ENCODE results near the gene SIK2. TPM values are rescaled to one million over a fixed set of nuclear protein-coding genes. Genes with fewer than 3 reads are reported as not detected.

The SIK2 gene
- total RNA-seq, 1 experiment from 2014 or later: 13.0 TPM

DNA sequence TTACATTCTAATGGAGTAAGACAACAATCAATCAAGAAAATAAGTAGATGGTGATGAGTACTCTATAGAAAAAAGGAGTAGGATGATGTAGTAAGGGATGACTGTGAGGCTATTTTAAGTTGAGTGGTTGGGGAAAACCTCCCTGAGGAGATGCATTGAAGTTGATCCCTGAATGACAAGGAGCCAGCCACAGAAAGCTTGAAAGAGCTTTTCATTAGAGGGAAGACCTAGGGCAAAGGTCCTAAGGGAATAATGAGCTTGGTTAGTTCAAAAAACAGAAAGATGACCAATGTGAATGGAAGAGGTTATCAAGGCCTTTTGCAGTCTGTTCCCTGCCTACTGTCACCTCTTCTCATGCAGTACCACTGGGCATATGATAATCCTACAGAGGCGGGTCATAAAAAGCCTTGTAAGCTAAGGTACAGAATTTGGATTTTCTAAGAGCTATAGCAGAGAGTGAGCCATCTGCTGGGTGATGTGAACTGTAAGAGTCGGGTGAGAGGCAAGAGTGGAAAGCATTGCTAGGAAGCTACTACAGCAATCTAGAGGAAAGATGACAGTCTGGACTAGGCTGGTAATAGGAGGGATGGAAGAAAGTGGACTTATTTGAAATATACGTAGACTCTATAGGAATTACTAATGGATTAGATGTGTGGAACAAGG, 160.9 kb downstream of the SIK2 start:
- no peak overlapping the region for H2AFZ ChIP-seq (ENCODE audit: low read depth, low read length, poor library complexity, severe bottlenecking)
- RAD21 ChIA-PET (ENCODE audit: low non-redundant PET in 1 of 2, low total read pairs in 2 of 2, uncharacterized antibody in 2 of 2, unreplicated experiment in 2 of 2): no interaction called here

DNA sequence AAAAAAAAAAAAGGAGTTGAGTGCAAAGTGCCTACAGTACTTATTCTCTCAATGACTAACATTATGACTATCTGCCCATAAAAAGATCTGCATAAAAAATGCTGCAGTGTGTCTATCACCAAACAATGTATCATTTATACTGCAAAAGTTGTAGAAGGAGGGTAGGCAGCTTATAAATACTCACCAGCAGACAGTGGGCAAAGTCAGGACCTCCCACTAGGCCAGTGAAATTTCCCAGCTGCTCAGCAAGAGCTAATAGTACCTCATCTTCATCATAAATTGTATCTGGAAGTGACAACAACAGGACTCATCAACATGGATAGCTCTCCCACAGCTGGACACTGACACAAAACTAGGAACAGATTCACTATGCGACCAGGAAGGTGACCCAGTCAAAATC, 162.4 kb downstream of the SIK2 start:
- H3K36me3 ChIP-seq (ENCODE audit: control insufficient read depth in 1 of 2, insufficient read depth in 2 of 2, low read length in 2 of 2): peaks cover 25 to 26% of the 10 kb centered on the region in 2 experiments; a peak in 2 of 4 replicates
- no peak for DNase-seq (ENCODE audit: low read depth, low spot score)
- POLR2A ChIA-PET: interaction anchor here (0.8 kb wide), 1 partner anchor 12 kb away, joined by 3 read pairs; no protein-coding TSS in a partner anchor

More for the DNA sequence above, 160.9 kb downstream of the SIK2 start:
- no peak overlapping the region for H3K4me2 ChIP-seq (ENCODE audit: low read length)
- H3K9me2 ChIP-seq (ENCODE audit: insufficient read depth): no peaks in the 10 kb centered on the region
- H3K9me3 ChIP-seq (ENCODE audit: control insufficient read depth in 1 of 2, insufficient read depth in 1 of 2, low read depth in 1 of 2, low read length in 2 of 2): no peaks in the 10 kb centered on the region
- no peak overlapping the region for H3K4me3 ChIP-seq (replicated peaks in 1 of 2; ENCODE audit: low read depth in 1 of 2, low read length in 2 of 2)
- no peaks in the 10 kb centered on the region for H4K20me1 ChIP-seq (ENCODE audit: insufficient read depth)
- TF ChIP-seq, protein P1, sequence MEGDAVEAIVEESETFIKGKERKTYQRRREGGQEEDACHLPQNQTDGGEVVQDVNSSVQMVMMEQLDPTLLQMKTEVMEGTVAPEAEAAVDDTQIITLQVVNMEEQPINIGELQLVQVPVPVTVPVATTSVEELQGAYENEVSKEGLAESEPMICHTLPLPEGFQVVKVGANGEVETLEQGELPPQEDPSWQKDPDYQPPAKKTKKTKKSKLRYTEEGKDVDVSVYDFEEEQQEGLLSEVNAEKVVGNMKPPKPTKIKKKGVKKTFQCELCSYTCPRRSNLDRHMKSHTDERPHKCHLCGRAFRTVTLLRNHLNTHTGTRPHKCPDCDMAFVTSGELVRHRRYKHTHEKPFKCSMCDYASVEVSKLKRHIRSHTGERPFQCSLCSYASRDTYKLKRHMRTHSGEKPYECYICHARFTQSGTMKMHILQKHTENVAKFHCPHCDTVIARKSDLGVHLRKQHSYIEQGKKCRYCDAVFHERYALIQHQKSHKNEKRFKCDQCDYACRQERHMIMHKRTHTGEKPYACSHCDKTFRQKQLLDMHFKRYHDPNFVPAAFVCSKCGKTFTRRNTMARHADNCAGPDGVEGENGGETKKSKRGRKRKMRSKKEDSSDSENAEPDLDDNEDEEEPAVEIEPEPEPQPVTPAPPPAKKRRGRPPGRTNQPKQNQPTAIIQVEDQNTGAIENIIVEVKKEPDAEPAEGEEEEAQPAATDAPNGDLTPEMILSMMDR (IDR thresholded peaks at IDR 0.05 in 2 of 3, conservative IDR thresholded peaks at IDR 0.05 in 1 of 3; ENCODE audit: borderline replicate concordance in 1 of 3, insufficient read depth in 1 of 3, low read depth in 2 of 3, low read length in 2 of 3): 0 out of 6 replicates have a peak, but pooled peaks of 1 of the 3 experiments have one; percentile 8
- TF ChIP-seq ZFX (IDR thresholded peaks at IDR 0.05): no peak
- ATAC-seq (no peak), DNase-seq (ENCODE audit: low read depth, low spot score) (no peak)
- H3K27me3 ChIP-seq (ENCODE audit: insufficient read depth, low read length): no peaks in the 10 kb centered on the region
- H3K79me2 ChIP-seq (ENCODE audit: insufficient read depth, low read length): peaks cover 15% of the 10 kb centered on the region
- peaks cover 5 to 17% of the 10 kb centered on the region in 2 experiments for H3K4me1 ChIP-seq (ENCODE audit: control insufficient read depth in 1 of 2, insufficient read depth in 2 of 2, low read length in 2 of 2)
- ChIA-PET POLR2A (no interaction called here), CTCF (interaction anchor here (1.0 to 2.3 kb wide), 3 partner anchors 15 to 308 kb away, joined by 3 to 8 read pairs (median 6); no protein-coding TSS in a partner anchor)
- peaks cover 34 to 37% of the 10 kb centered on the region in 2 experiments; a peak in 2 of 4 replicates for H3K36me3 ChIP-seq (ENCODE audit: control insufficient read depth in 1 of 2, insufficient read depth in 2 of 2, low read length in 2 of 2)
- intact Hi-C loops (cut with micrococcal nuclease): no loop called here
- no peak overlapping the region for H3K9ac ChIP-seq (ENCODE audit: low read length)
- BruUV-seq (replicated peaks): no TSS peak
- H3K27ac ChIP-seq (ENCODE audit: low read depth, low read length): no peak overlapping the region

More for the DNA sequence above, 162.4 kb downstream of the SIK2 start:
- peaks cover 15% of the 10 kb centered on the region for H3K79me2 ChIP-seq (ENCODE audit: insufficient read depth, low read length)
- H3K27ac ChIP-seq (ENCODE audit: low read depth, low read length): no peak overlapping the region
- ATAC-seq: no peak
- ChIA-PET RAD21 (ENCODE audit: low non-redundant PET in 1 of 2, low total read pairs in 2 of 2, uncharacterized antibody in 2 of 2, unreplicated experiment in 2 of 2) (no interaction called here), CTCF (interaction anchor here (1.4 to 2.3 kb wide), 4 partner anchors 13 to 310 kb away, joined by 3 to 8 read pairs (median 6); no protein-coding TSS in a partner anchor)
- TF ChIP-seq ELF1 (IDR thresholded peaks at IDR 0.05; ENCODE audit: borderline replicate concordance, low read depth): no peak
- TF ChIP-seq SIN3A (IDR thresholded peaks at IDR 0.05; ENCODE audit: low read depth): no peak
- no peak for TF ChIP-seq SRF (IDR thresholded peaks at IDR 0.05; ENCODE audit: low read depth)
- no peak for TF ChIP-seq EZH2 (IDR thresholded peaks at IDR 0.05)
- TF ChIP-seq CBX3 (IDR thresholded peaks at IDR 0.05; ENCODE audit: low read depth): no peak
- no peak for TF ChIP-seq CEBPB (IDR thresholded peaks at IDR 0.05; ENCODE audit: low read depth)
- peaks cover 5 to 17% of the 10 kb centered on the region in 2 experiments for H3K4me1 ChIP-seq (ENCODE audit: control insufficient read depth in 1 of 2, insufficient read depth in 2 of 2, low read length in 2 of 2)
- no peaks in the 10 kb centered on the region for H3K9me3 ChIP-seq (ENCODE audit: control insufficient read depth in 1 of 2, insufficient read depth in 1 of 2, low read depth in 1 of 2, low read length in 2 of 2)
- BruUV-seq (replicated peaks): no TSS peak
- H4K20me1 ChIP-seq (ENCODE audit: insufficient read depth): no peaks in the 10 kb centered on the region
- H3K4me2 ChIP-seq (ENCODE audit: low read length): peak overlapping the region; percentile 79
- H3K4me3 ChIP-seq (replicated peaks in 1 of 2; ENCODE audit: low read depth in 1 of 2, low read length in 2 of 2): no peak overlapping the region
- no peaks in the 10 kb centered on the region for H3K9me2 ChIP-seq (ENCODE audit: insufficient read depth)
- H3K27me3 ChIP-seq (ENCODE audit: insufficient read depth, low read length): no peaks in the 10 kb centered on the region
- H3K9ac ChIP-seq (ENCODE audit: low read length): no peak overlapping the region
- intact Hi-C loops (cut with micrococcal nuclease): no loop called here
- no peak overlapping the region for H2AFZ ChIP-seq (ENCODE audit: low read depth, low read length, poor library complexity, severe bottlenecking)

Data from HCT116 (cell line).